HG03135 (cell line): ENCODE results near the gene DNAH2.

Experiments
- ATAC-seq: cut with Tn5 transposase; IDR thresholded peaks from one replicate; pipeline ENCODE4 v1.9.1; 2021; ENCODE audit warnings: mild to moderate bottlenecking, moderate library complexity; ENCODE audit not compliant: unreplicated experiment

Gene DNAH2

GRCh38 chr17:7818026-7818425 lies 100.5 kb downstream of the DNAH2 start:
- ATAC-seq: no peak

GRCh38 chr17:7818746-7819645 lies 101.5 kb downstream of the DNAH2 start:
- no peak for ATAC-seq

- ATAC-seq: no peak
Observed at GRCh38 chr17:7820231-7820630, 102.7 kb downstream of the DNAH2 start.

GRCh38 chr17:7822126-7822525 lies 104.6 kb downstream of the DNAH2 start:
- no peak for ATAC-seq

GRCh38 chr17:7823581-7824001 lies 106.0 kb downstream of the DNAH2 start:
- no peak for ATAC-seq

- ATAC-seq: no peak
Observed at GRCh38 chr17:7824021-7824924, 106.7 kb downstream of the DNAH2 start.

GRCh38 chr17:7825206-7825990 lies 107.9 kb downstream of the DNAH2 start:
- ATAC-seq: no peak

GRCh38 chr17:7830616-7831015 lies 113.1 kb downstream of the DNAH2 start:
- ATAC-seq: no peak

GRCh38 chr17:7831233-7831632 lies 113.7 kb downstream of the DNAH2 start:
- ATAC-seq: no peak

GRCh38 chr17:7832431-7832830 lies 114.9 kb downstream of the DNAH2 start:
- no peak for ATAC-seq

GRCh38 chr17:7833011-7833794 lies 115.7 kb downstream of the DNAH2 start:
- no peak for ATAC-seq

- peak; percentile 38 for ATAC-seq
Observed at GRCh38 chr17:7833795-7834541, 116.4 kb downstream of the DNAH2 start, which contains the start of gene KDM6B. TSS of gene KDM6B (plus strand) at chr17:7834217. CDS start at chr17:7845555, 11,338 bp downstream.

- ATAC-seq: no peak
Observed at GRCh38 chr17:7834542-7834956, 117.0 kb downstream of the DNAH2 start.

- peak; percentile 33 for ATAC-seq
Observed at GRCh38 chr17:7834957-7835813, 117.6 kb downstream of the DNAH2 start.

- peak; percentile 26 for ATAC-seq
Observed at GRCh38 chr17:7835814-7836595, 118.5 kb downstream of the DNAH2 start.

GRCh38 chr17:7836596-7837407 lies 119.3 kb downstream of the DNAH2 start:
- ATAC-seq: no peak
